Keratinocyte (primary cell): ENCODE results near the gene DSCAML1. TPM values are rescaled to one million over a fixed set of nuclear protein-coding genes. Genes with fewer than 3 reads are reported as not detected.

Source experiments
- DNase-seq: peaks from one replicate; pipeline ENCODE4 v3.0.0-alpha.2; 2011; ENCODE audit warnings: low read depth, missing footprints, low spot score
- FAIRE-seq: peaks from 2 replicates; lab custom pipeline; 2011; peaks lifted over from hg19 to GRCh38; lab: Jason Lieb, UNC
- H2AFZ ChIP-seq: 2 replicates; pipeline ENCODE4 v1.6.0; 2012; ENCODE audit warnings: low read length, control low read depth, inconsistent platforms; ENCODE audit not compliant: control insufficient read depth
- H3K27ac ChIP-seq: 2 replicates; pipeline ENCODE4 v1.5.1; 2011; ENCODE audit warnings: low read length; ENCODE audit not compliant: control insufficient read depth, insufficient read depth
- H3K27me3 ChIP-seq: 3 replicates; pipeline ENCODE4 v1.6.0; 2011; ENCODE audit warnings: low read length; ENCODE audit not compliant: control insufficient read depth, insufficient read depth; ENCODE audit errors: extremely low read depth
- H3K36me3 ChIP-seq, 2 experiments: 2 replicates in 1 of 2; 3 replicates in 1 of 2; pipeline ENCODE4 v1.5.1; 2011; ENCODE audit warnings: low read length in 2 of 2, mild to moderate bottlenecking in 1 of 2; ENCODE audit not compliant: control insufficient read depth in 2 of 2, insufficient read depth in 2 of 2; ENCODE audit errors: extremely low read depth in 1 of 2
- H3K4me1 ChIP-seq: 3 replicates; pipeline ENCODE4 v1.5.1; 2011; ENCODE audit warnings: low read length; ENCODE audit not compliant: control insufficient read depth, insufficient read depth; ENCODE audit errors: extremely low read depth
- H3K4me2 ChIP-seq: 3 replicates; pipeline ENCODE4 v1.6.0; 2011; ENCODE audit warnings: low read depth, low read length; ENCODE audit not compliant: control insufficient read depth, insufficient read depth; ENCODE audit errors: extremely low read depth
- H3K4me3 ChIP-seq, 3 experiments: fragments of 200-600 bp in 1 of 3; sonication (generic) in 1 of 3; 2 replicates in 2 of 3; 3 replicates in 1 of 3; pipeline ENCODE4 v1.5.1; 2011 to 2016; ENCODE audit warnings: low read length in 3 of 3, mild to moderate bottlenecking in 3 of 3, control low read depth in 2 of 3, inconsistent platforms in 1 of 3, low read depth in 1 of 3, mixed read lengths in 1 of 3, mixed run types in 1 of 3, moderate library complexity in 1 of 3; ENCODE audit not compliant: control insufficient read depth in 2 of 3, insufficient read depth in 2 of 3; ENCODE audit errors: extremely low read depth in 1 of 3
- H3K79me2 ChIP-seq: 2 replicates; pipeline ENCODE4 v1.6.0; 2012; ENCODE audit warnings: low read length; ENCODE audit not compliant: control insufficient read depth, insufficient read depth
- H3K9ac ChIP-seq: 3 replicates; pipeline ENCODE4 v1.6.0; 2011; ENCODE audit warnings: low read length; ENCODE audit not compliant: control insufficient read depth, insufficient read depth; ENCODE audit errors: extremely low read depth
- H3K9me1 ChIP-seq: 3 replicates; pipeline ENCODE4 v1.6.0; 2011; ENCODE audit warnings: low read length; ENCODE audit not compliant: control insufficient read depth, insufficient read depth; ENCODE audit errors: extremely low read depth
- H3K9me3 ChIP-seq: 2 replicates; pipeline ENCODE4 v1.5.1; 2012; ENCODE audit warnings: low read depth, low read length; ENCODE audit not compliant: control insufficient read depth
- H4K20me1 ChIP-seq: 3 replicates; pipeline ENCODE4 v1.6.0; 2011; ENCODE audit warnings: low read length; ENCODE audit not compliant: control insufficient read depth, insufficient read depth; ENCODE audit errors: extremely low read depth
- CTCF ChIP-seq, 3 experiments: IDR thresholded peaks in 1 of 3; conservative IDR thresholded peaks in 1 of 3; optimal IDR thresholded peaks in 1 of 3; 2 replicates in 2 of 3; 3 replicates in 1 of 3; pipeline versions ENCODE3 to v1.5.1; 2011; ENCODE audit warnings: low read length in 3 of 3, mild to moderate bottlenecking in 3 of 3, moderate library complexity in 2 of 3, control low read depth in 1 of 3, inconsistent platforms in 1 of 3; ENCODE audit not compliant: insufficient read depth in 2 of 3; ENCODE audit errors: extremely low read depth in 1 of 3
- EZH2 ChIP-seq: IDR thresholded peaks from one replicate; pipeline ENCODE4 v1.6.1; 2012; ENCODE audit warnings: inconsistent platforms, mild to moderate bottlenecking, low read length, moderate library complexity
- dilution Hi-C: fragments of 300-500 bp; cut with MboI; formaldehyde crosslinking; loops from one replicate; pipeline ENCODE4 v1.7.0; 2020; ENCODE audit warnings: low sequenced_read_pairs; ENCODE audit not compliant: extremely low pct_ligation_motif_present
- polyA plus RNA-seq, 5 experiments: library from polyadenylated mRNA; depleted of rRNA in 3 of 5; stranded (reverse) in 3 of 5; stranded (forward) in 1 of 5; unstranded in 1 of 5; fragments of >200 nt; gene quantifications; 1 replicate in 1 of 5; 2 replicates in 3 of 5; 3 replicates in 1 of 5; pipeline versions ENCODE4 v1.2.1 to v1.2.3, GENCODE V29; 2011 to 2012; ENCODE audit warnings: missing spikeins in 2 of 5, low read depth in 1 of 5, low replicate concordance in 1 of 5

The DSCAML1 gene
- polyA plus RNA-seq, 1 donor (not counting 4 experiments of a cell fraction or from before 2014, with no cell fraction given): not detected

GRCh38 chr11:117687776-117688175 lies 109.2 kb downstream of the DSCAML1 start:
- Histone ChIP-seq H3K4me1 (no peaks in the 10 kb centered on the region), H3K4me2 (no peak overlapping the region), H3K4me3 (no peak overlapping the region), H3K9me1 (no peaks in the 10 kb centered on the region), H4K20me1 (no peaks in the 10 kb centered on the region), H3K79me2 (no peaks in the 10 kb centered on the region), H3K36me3 (no peaks in the 10 kb centered on the region), H2AFZ (no peak overlapping the region), H3K9ac (no peak overlapping the region), H3K27ac (no peak overlapping the region), H3K9me3 (no peaks in the 10 kb centered on the region), H3K27me3 (peaks cover 23% of the 10 kb centered on the region)
- FAIRE-seq (no peak), DNase-seq (no peak)
- no peak for TF ChIP-seq EZH2
- dilution Hi-C loops: no loop called here

GRCh38 chr11:117686711-117687110 lies 110.3 kb downstream of the DSCAML1 start:
- TF ChIP-seq EZH2: no peak
- no peak for TF ChIP-seq CTCF (optimal IDR thresholded peaks at IDR 0.05 in 1 of 3, IDR thresholded peaks at IDR 0.05 in 1 of 3, conservative IDR thresholded peaks at IDR 0.05 in 1 of 3; ENCODE audit: extremely low read depth in 1 of 3, insufficient read depth in 2 of 3, low read length in 3 of 3)
- no peak for DNase-seq
- peaks cover 23% of the 10 kb centered on the region for H3K27me3 ChIP-seq

GRCh38 chr11:117685566-117685965 lies 111.5 kb downstream of the DSCAML1 start:
- TF ChIP-seq CTCF (optimal IDR thresholded peaks at IDR 0.05 in 1 of 3, IDR thresholded peaks at IDR 0.05 in 1 of 3, conservative IDR thresholded peaks at IDR 0.05 in 1 of 3; ENCODE audit: extremely low read depth in 1 of 3, insufficient read depth in 2 of 3, low read length in 3 of 3): no peak
- no peak for TF ChIP-seq EZH2
- no peak overlapping the region for H3K4me3 ChIP-seq
- H3K9me3 ChIP-seq: no peaks in the 10 kb centered on the region
- no peak for DNase-seq
- no peaks in the 10 kb centered on the region for H3K36me3 ChIP-seq
- H3K79me2 ChIP-seq: no peaks in the 10 kb centered on the region
- H3K9me1 ChIP-seq: no peaks in the 10 kb centered on the region
- no peak for FAIRE-seq
- dilution Hi-C loops: no loop called here
- no peak overlapping the region for H3K4me2 ChIP-seq
- no peak overlapping the region for H2AFZ ChIP-seq
- H3K27me3 ChIP-seq: peaks cover 23% of the 10 kb centered on the region
- H3K27ac ChIP-seq: no peak overlapping the region
- no peaks in the 10 kb centered on the region for H4K20me1 ChIP-seq
- H3K4me1 ChIP-seq: no peaks in the 10 kb centered on the region
- no peak overlapping the region for H3K9ac ChIP-seq

More at GRCh38 chr11:117686711-117687110, 110.3 kb downstream of the DSCAML1 start:
- dilution Hi-C loops: no loop called here
- no peaks in the 10 kb centered on the region for H4K20me1 ChIP-seq
- H3K4me2 ChIP-seq: no peak overlapping the region
- H3K9ac ChIP-seq: no peak overlapping the region
- no peaks in the 10 kb centered on the region for H3K79me2 ChIP-seq
- H2AFZ ChIP-seq: no peak overlapping the region
- no peaks in the 10 kb centered on the region for H3K36me3 ChIP-seq
- no peaks in the 10 kb centered on the region for H3K9me3 ChIP-seq
- H3K4me3 ChIP-seq: no peak overlapping the region
- no peak for FAIRE-seq
- H3K4me1 ChIP-seq: no peaks in the 10 kb centered on the region
- no peak overlapping the region for H3K27ac ChIP-seq
- no peaks in the 10 kb centered on the region for H3K9me1 ChIP-seq
